ENCODE data around the gene PABPC1L.
A peak's percentile ranks its signal among the peaks of the same experiment; 100 is the strongest.

- TF ChIP-seq POLR2A (IDR thresholded peaks at IDR 0.05): peak; percentile 53 to 59
- no peak for TF ChIP-seq CTCF (IDR thresholded peaks at IDR 0.05)
- peak; percentile 69 to 91 (median 78) for TF ChIP-seq POLR2AphosphoS5 (IDR thresholded peaks at IDR 0.05)
- TF ChIP-seq EP300 (IDR thresholded peaks at IDR 0.05): no peak
Observed at GRCh38 chr20:44960103-44960852, 50.4 kb downstream of the PABPC1L start, which contains the start of gene TOMM34.

All from sigmoid colon (tissue), 4 donors.